ENCODE data around the gene RAB11B. TPM values are rescaled to one million over a fixed set of nuclear protein-coding genes. Genes with fewer than 3 reads are reported as not detected.

The RAB11B gene
- total RNA-seq, 3 donors from 2014 or later = 39.5 to 57.7 (median 41.3) TPM

GRCh38 chr19:8360196-8360595 lies 30.0 kb upstream of the RAB11B start:
- Histone ChIP-seq H3K27me3 (no peaks in the 10 kb centered on the region), H3K9me3 (no peaks in the 10 kb centered on the region), H3K4me3 (no peak overlapping the region), H3K36me3 (no peaks in the 10 kb centered on the region), H3K27ac (no peak overlapping the region), H3K4me1 (peaks cover 0 to 23% of the 10 kb centered on the region in 2 donors)
- no peak for DNase-seq (ENCODE audit: low spot score in 2 of 2)
- intact Hi-C loops (cut with DNase I; ENCODE audit: low total_unique reads) = no loop called here
- TF ChIP-seq POLR2A (IDR thresholded peaks at IDR 0.05) (no peak), POLR2AphosphoS5 (IDR thresholded peaks at IDR 0.05) (no peak), CTCF (IDR thresholded peaks at IDR 0.05) (no peak)

- intact Hi-C loops (cut with DNase I; ENCODE audit: low total_unique reads) = no loop called here
- no peak overlapping the region for H3K4me3 ChIP-seq
- no peaks in the 10 kb centered on the region for H3K9me3 ChIP-seq
- H3K36me3 ChIP-seq = no peaks in the 10 kb centered on the region
- DNase-seq (ENCODE audit: low spot score in 2 of 2) = peak; percentile 97 to 98
- peak overlapping the region; percentile 88 to 94 for H3K27ac ChIP-seq
- peaks cover 4 to 23% of the 10 kb centered on the region in 2 donors for H3K4me1 ChIP-seq
- TF ChIP-seq CTCF (IDR thresholded peaks at IDR 0.05) (no peak), POLR2AphosphoS5 (IDR thresholded peaks at IDR 0.05) (peak; percentile 86 to 97 (median 88))
- H3K27me3 ChIP-seq = no peaks in the 10 kb centered on the region
Observed at GRCh38 chr19:8361921-8362793, 28.0 kb upstream of the RAB11B start.

- peak; percentile 58 to 74 for DNase-seq (ENCODE audit: low spot score in 2 of 2)
- no peaks in the 10 kb centered on the region for H3K27me3 ChIP-seq
- intact Hi-C loops (cut with DNase I; ENCODE audit: low total_unique reads) = no loop called here
- H3K36me3 ChIP-seq = no peaks in the 10 kb centered on the region
- H3K9me3 ChIP-seq = no peaks in the 10 kb centered on the region
- TF ChIP-seq POLR2A (IDR thresholded peaks at IDR 0.05) = peak; percentile 78
- peak in 2 of 3 donors; percentile 8 to 18 for TF ChIP-seq CTCF (IDR thresholded peaks at IDR 0.05)
- peak in 2 of 3 donors; percentile 55 to 82 for TF ChIP-seq POLR2AphosphoS5 (IDR thresholded peaks at IDR 0.05)
- peak within 1 kb of the TSS; percentile 88 to 94 for H3K27ac ChIP-seq
- peak within 1 kb of the TSS; percentile 65 to 99 (median 73) for H3K4me3 ChIP-seq
- peaks cover 11 to 35% of the 10 kb centered on the region in 2 donors for H3K4me1 ChIP-seq
Observed at GRCh38 chr19:8363803-8364771, 26.1 kb upstream of the RAB11B start, which contains the start of gene ANGPTL4. Gene ANGPTL4 (plus strand): TSS chr19:8364155. CDS start chr19:8364322, 167 bp downstream.

GRCh38 chr19:8366121-8366581 lies 24.0 kb upstream of the RAB11B start:
- H3K4me3 ChIP-seq = peak overlapping the region; percentile 65 to 99 (median 73)
- no peaks in the 10 kb centered on the region for H3K9me3 ChIP-seq
- H3K4me1 ChIP-seq = peaks cover 11 to 35% of the 10 kb centered on the region in 2 donors
- DNase-seq (ENCODE audit: low spot score in 2 of 2) = no peak
- intact Hi-C loops (cut with DNase I; ENCODE audit: low total_unique reads) = no loop called here
- peak overlapping the region; percentile 81 to 93 for H3K27ac ChIP-seq
- TF ChIP-seq POLR2AphosphoS5 (IDR thresholded peaks at IDR 0.05) (peak in 1 of 3 donors; percentile 9), POLR2A (IDR thresholded peaks at IDR 0.05) (no peak)
- no peaks in the 10 kb centered on the region for H3K36me3 ChIP-seq
- no peaks in the 10 kb centered on the region for H3K27me3 ChIP-seq

GRCh38 chr19:8366961-8367326 lies 23.2 kb upstream of the RAB11B start:
- Histone ChIP-seq H3K27ac (peak overlapping the region; percentile 81 to 93), H3K9me3 (no peaks in the 10 kb centered on the region), H3K36me3 (no peaks in the 10 kb centered on the region), H3K4me3 (peak overlapping the region; percentile 65 to 99 (median 73)), H3K4me1 (peaks cover 11 to 28% of the 10 kb centered on the region in 2 donors), H3K27me3 (no peaks in the 10 kb centered on the region)
- TF ChIP-seq POLR2A (IDR thresholded peaks at IDR 0.05) (no peak), POLR2AphosphoS5 (IDR thresholded peaks at IDR 0.05) (no peak), CTCF (IDR thresholded peaks at IDR 0.05) (no peak)
- DNase-seq (ENCODE audit: low spot score in 2 of 2) = no peak
- intact Hi-C loops (cut with DNase I; ENCODE audit: low total_unique reads) = no loop called here

All from breast epithelium (tissue), 4 donors.